Neural cell (in vitro differentiated cells): ENCODE results near the gene RLF. TPM values are rescaled to one million over a fixed set of nuclear protein-coding genes. Genes with fewer than 3 reads are reported as not detected.

Source experiments
- H2AFZ ChIP-seq: fragments of 200-600, 300-800 bp; sonication (generic), shearing (Covaris generic); 2 replicates; pipeline ENCODE4 v1.6.0; 2014; ENCODE audit warnings: low read depth, mild to moderate bottlenecking, antibody characterized with exemption, low read length, moderate library complexity
- H3F3A ChIP-seq: fragments of 200-600 bp; shearing (Covaris generic); 2 replicates; pipeline ENCODE4 v1.6.1; 2016; ENCODE audit warnings: mild to moderate bottlenecking, moderate library complexity, mixed read lengths, antibody characterized with exemption, low read length; ENCODE audit not compliant: insufficient read depth, poor library complexity, severe bottlenecking
- H3K27ac ChIP-seq: fragments of 200-600, 300-800 bp; sonication (generic), shearing (Covaris generic); 2 replicates; pipeline ENCODE4 v1.5.1; 2014; ENCODE audit warnings: mild to moderate bottlenecking, low read length, moderate library complexity
- H3K27me3 ChIP-seq: fragments of 300-800, 200-600 bp; sonication (generic), shearing (Covaris generic); 2 replicates; pipeline ENCODE4 v1.6.0; 2014; ENCODE audit warnings: mild to moderate bottlenecking, low read depth, low read length, moderate library complexity; ENCODE audit not compliant: insufficient read depth
- H3K36me3 ChIP-seq: fragments of 300-800, 200-600 bp; sonication (generic), shearing (Covaris generic); 2 replicates; pipeline ENCODE4 v1.5.1; 2014; ENCODE audit warnings: mild to moderate bottlenecking, antibody characterized with exemption, low read length, moderate library complexity; ENCODE audit not compliant: insufficient read depth
- H3K4me2 ChIP-seq: fragments of 300-800, 200-600 bp; sonication (generic), shearing (Covaris generic); 2 replicates; pipeline ENCODE4 v1.6.0; 2014; ENCODE audit warnings: mild to moderate bottlenecking, low read length
- H3K4me3 ChIP-seq: fragments of 300-800, 200-600 bp; sonication (generic), shearing (Covaris generic); 2 replicates; pipeline ENCODE4 v1.5.1; 2014; ENCODE audit warnings: mild to moderate bottlenecking, low read length, moderate library complexity
- H3K79me2 ChIP-seq: fragments of 200-600 bp; shearing (Covaris generic); replicated peaks from 2 replicates; pipeline ENCODE4 v1.6.0; 2014; ENCODE audit warnings: mild to moderate bottlenecking, low read length, moderate library complexity; ENCODE audit not compliant: insufficient read depth
- H3K9ac ChIP-seq: fragments of 300-800, 200-600 bp; sonication (generic), shearing (Covaris generic); 2 replicates; pipeline ENCODE4 v1.6.1; 2016; ENCODE audit warnings: mild to moderate bottlenecking, low read length, mixed read lengths
- H3K9me2 ChIP-seq: fragments of 200-600 bp; shearing (Covaris generic); 2 replicates; pipeline ENCODE4 v1.6.1; 2016; ENCODE audit warnings: mild to moderate bottlenecking, low read length, mixed read lengths; ENCODE audit not compliant: insufficient read depth
- H3K9me3 ChIP-seq: fragments of 200-600, 300-800 bp; sonication (generic), shearing (Covaris generic); 2 replicates; pipeline ENCODE4 v1.6.1; 2016; ENCODE audit warnings: mild to moderate bottlenecking, mixed run types, low read length, moderate library complexity, mixed read lengths
- H4K20me1 ChIP-seq: fragments of 200-600 bp; shearing (Covaris generic); 2 replicates; pipeline ENCODE4 v1.6.1; 2016; ENCODE audit warnings: mild to moderate bottlenecking, mixed run types; ENCODE audit not compliant: insufficient read depth
- EP300 ChIP-seq: fragments of 450-650 bp; conservative IDR thresholded peaks from 2 replicates; pipeline ENCODE4 v1.6.1; 2014; ENCODE audit warnings: antibody characterized with exemption, mild to moderate bottlenecking, moderate library complexity; ENCODE audit not compliant: poor library complexity, severe bottlenecking
- EZH2 ChIP-seq: fragments of 200-600, 300-800 bp; shearing (Covaris generic), sonication (generic); IDR thresholded peaks from 2 replicates; pipeline ENCODE4 v1.6.1; 2014; ENCODE audit warnings: antibody characterized with exemption, low read length, borderline replicate concordance, mild to moderate bottlenecking; ENCODE audit not compliant: insufficient read depth, poor library complexity, severe bottlenecking
- MXI1 ChIP-seq: fragments of 450-650 bp; conservative IDR thresholded peaks from 2 replicates; pipeline ENCODE4 v1.6.1; 2014; ENCODE audit warnings: antibody characterized with exemption, mild to moderate bottlenecking; ENCODE audit not compliant: poor library complexity, severe bottlenecking
- POLR2AphosphoS5 ChIP-seq: IDR thresholded peaks from 2 replicates; pipeline ENCODE4 v1.6.1; 2012
- RAD21 ChIP-seq: fragments of 450-650 bp; conservative IDR thresholded peaks from 2 replicates; pipeline ENCODE4 v1.6.1; 2014; ENCODE audit warnings: antibody characterized with exemption, mild to moderate bottlenecking, moderate library complexity
- REST ChIP-seq: IDR thresholded peaks from 2 replicates; pipeline ENCODE4 v1.6.1; 2012; ENCODE audit warnings: borderline replicate concordance
- SMC3 ChIP-seq: fragments of 450-650 bp; conservative IDR thresholded peaks from 2 replicates; pipeline ENCODE4 v1.6.1; 2014; ENCODE audit warnings: antibody characterized with exemption, mild to moderate bottlenecking, moderate library complexity; ENCODE audit not compliant: poor library complexity
- TAF1 ChIP-seq: IDR thresholded peaks from 2 replicates; pipeline ENCODE4 v1.6.1; 2012; ENCODE audit warnings: low read depth
- polyA plus RNA-seq: library from polyadenylated mRNA; depleted of rRNA; stranded (reverse); fragments of >200 nt; gene quantifications from 2 replicates; pipeline ENCODE4 v1.2.3, GENCODE V29; 2014
- TF ChIP-seq, protein P1 (sequence below): fragments of 450-650 bp; IDR thresholded peaks from 2 replicates; pipeline ENCODE4 v1.5.1; 2014; ENCODE audit warnings: antibody characterized with exemption, mild to moderate bottlenecking, moderate library complexity; ENCODE audit not compliant: poor library complexity, severe bottlenecking

The RLF gene
- polyA plus RNA-seq, 1 donor from 2014 or later, result 23.4 TPM

DNA sequence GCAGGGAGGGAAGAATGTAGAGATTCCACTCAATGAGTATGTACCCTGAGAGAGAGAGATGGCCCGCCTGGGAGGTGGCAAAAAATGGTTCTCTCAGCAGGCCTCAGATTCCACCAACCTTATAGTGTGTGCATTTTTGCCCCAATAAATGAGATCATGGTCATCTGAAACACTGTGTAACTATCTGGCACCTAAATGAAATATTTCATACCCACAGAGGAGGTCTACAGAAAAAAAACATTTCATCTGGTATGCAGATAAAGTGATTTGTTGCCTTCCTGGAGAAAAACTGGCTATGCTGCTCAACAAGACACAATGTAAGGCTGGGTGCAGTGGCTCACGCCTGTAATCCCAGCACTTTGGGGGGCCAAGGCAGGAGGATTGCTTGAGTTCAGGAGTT lies 91.4 kb downstream of the RLF start:
- Histone ChIP-seq H4K20me1 (no peaks in the 10 kb centered on the region), H3K36me3 (no peaks in the 10 kb centered on the region), H3K9me3 (no peaks in the 10 kb centered on the region), H3K9ac (no peak overlapping the region), H3F3A (no peaks in the 10 kb centered on the region), H2AFZ (no peak overlapping the region), H3K4me2 (no peak overlapping the region), H3K27me3 (no peaks in the 10 kb centered on the region), H3K4me3 (no peak overlapping the region), H3K9me2 (no peaks in the 10 kb centered on the region), H3K79me2 (peaks cover 17% of the 10 kb centered on the region), H3K27ac (no peak overlapping the region)
- TF ChIP-seq, protein P1, sequence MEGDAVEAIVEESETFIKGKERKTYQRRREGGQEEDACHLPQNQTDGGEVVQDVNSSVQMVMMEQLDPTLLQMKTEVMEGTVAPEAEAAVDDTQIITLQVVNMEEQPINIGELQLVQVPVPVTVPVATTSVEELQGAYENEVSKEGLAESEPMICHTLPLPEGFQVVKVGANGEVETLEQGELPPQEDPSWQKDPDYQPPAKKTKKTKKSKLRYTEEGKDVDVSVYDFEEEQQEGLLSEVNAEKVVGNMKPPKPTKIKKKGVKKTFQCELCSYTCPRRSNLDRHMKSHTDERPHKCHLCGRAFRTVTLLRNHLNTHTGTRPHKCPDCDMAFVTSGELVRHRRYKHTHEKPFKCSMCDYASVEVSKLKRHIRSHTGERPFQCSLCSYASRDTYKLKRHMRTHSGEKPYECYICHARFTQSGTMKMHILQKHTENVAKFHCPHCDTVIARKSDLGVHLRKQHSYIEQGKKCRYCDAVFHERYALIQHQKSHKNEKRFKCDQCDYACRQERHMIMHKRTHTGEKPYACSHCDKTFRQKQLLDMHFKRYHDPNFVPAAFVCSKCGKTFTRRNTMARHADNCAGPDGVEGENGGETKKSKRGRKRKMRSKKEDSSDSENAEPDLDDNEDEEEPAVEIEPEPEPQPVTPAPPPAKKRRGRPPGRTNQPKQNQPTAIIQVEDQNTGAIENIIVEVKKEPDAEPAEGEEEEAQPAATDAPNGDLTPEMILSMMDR, result no peak
- TF ChIP-seq EZH2 (no peak), RAD21 (no peak), POLR2AphosphoS5 (no peak), REST (no peak)

- no peak for TF ChIP-seq REST
- no peak for TF ChIP-seq MXI1
- TF ChIP-seq EP300, result no peak
- TF ChIP-seq RAD21, result no peak
- TF ChIP-seq SMC3, result no peak
- TF ChIP-seq POLR2AphosphoS5, result no peak
- TF ChIP-seq, protein P1, result no peak
- TF ChIP-seq EZH2, result no peak
- no peak for TF ChIP-seq TAF1
- H3K27me3 ChIP-seq, result no peaks in the 10 kb centered on the region
- no peak overlapping the region for H3K27ac ChIP-seq
- H3K9ac ChIP-seq, result no peak overlapping the region
- no peak overlapping the region for H3K4me2 ChIP-seq
- H3K4me3 ChIP-seq, result no peak overlapping the region
- H2AFZ ChIP-seq, result no peak overlapping the region
- no peaks in the 10 kb centered on the region for H3K9me2 ChIP-seq
- H3F3A ChIP-seq, result no peaks in the 10 kb centered on the region
- peaks cover 31% of the 10 kb centered on the region for H3K79me2 ChIP-seq
- H4K20me1 ChIP-seq, result no peaks in the 10 kb centered on the region
- H3K36me3 ChIP-seq, result no peaks in the 10 kb centered on the region
- H3K9me3 ChIP-seq, result no peaks in the 10 kb centered on the region
These were observed 94.0 kb downstream of the RLF start for GRCh38 chr1:40255231-40255630.
